A549 (cell line): ENCODE data around the gene PLOD2.

Experiments
- RCOR1 ChIP-seq: fragments of 150-350 bp; IDR thresholded peaks from 2 replicates; pipeline ENCODE4 v1.6.1; 2014; ENCODE audit warnings: antibody characterized with exemption, low read length, low read depth
- TP53 ChIP-seq: fragments of 250-450 bp; sonication (Bioruptor Pico); IDR thresholded peaks from 2 replicates; pipeline ENCODE4 v1.5.0; 2021; ENCODE audit warnings: mild to moderate bottlenecking, moderate library complexity
- TF ChIP-seq, protein P1 (sequence below): fragments of >200 bp; sonication (Bioruptor Twin); formaldehyde crosslinking; IDR thresholded peaks from 3 replicates; pipeline ENCODE4 v1.5.1; 2016

GRCh38 chr3:146189519-146190173, 28.7 kb upstream of the PLOD2 start:
- TF ChIP-seq, protein P1, sequence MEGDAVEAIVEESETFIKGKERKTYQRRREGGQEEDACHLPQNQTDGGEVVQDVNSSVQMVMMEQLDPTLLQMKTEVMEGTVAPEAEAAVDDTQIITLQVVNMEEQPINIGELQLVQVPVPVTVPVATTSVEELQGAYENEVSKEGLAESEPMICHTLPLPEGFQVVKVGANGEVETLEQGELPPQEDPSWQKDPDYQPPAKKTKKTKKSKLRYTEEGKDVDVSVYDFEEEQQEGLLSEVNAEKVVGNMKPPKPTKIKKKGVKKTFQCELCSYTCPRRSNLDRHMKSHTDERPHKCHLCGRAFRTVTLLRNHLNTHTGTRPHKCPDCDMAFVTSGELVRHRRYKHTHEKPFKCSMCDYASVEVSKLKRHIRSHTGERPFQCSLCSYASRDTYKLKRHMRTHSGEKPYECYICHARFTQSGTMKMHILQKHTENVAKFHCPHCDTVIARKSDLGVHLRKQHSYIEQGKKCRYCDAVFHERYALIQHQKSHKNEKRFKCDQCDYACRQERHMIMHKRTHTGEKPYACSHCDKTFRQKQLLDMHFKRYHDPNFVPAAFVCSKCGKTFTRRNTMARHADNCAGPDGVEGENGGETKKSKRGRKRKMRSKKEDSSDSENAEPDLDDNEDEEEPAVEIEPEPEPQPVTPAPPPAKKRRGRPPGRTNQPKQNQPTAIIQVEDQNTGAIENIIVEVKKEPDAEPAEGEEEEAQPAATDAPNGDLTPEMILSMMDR, result peak; percentile 86
- TF ChIP-seq RCOR1 (no peak), TP53 (CRISPR knock-in tag) (no peak)
